ENCODE measurements around the gene FADS6.
"Not testable (repeated sequence)": the region's sequence is repeated elsewhere in the genome, so short reads cannot be mapped to it uniquely, and the experiment has no call there.

Gene FADS6

DNA sequence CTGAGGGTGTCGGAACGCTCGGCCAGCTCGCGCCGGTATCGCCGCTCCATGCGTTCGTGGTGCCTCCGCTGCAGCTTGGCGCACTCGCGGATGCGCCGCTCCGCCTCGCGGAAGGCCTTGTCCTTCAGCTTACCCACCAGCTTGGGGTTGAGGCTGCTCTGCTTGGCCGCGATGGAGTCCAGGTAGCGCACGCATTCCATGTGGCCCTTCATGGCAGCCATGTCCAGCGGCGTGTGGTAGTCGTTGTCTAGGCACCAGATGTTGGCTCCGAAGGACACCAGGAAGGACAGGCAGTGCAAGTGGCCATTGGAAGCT lies 26.8 kb upstream of the FADS6 start:
- no peak for DNase-seq

DNA sequence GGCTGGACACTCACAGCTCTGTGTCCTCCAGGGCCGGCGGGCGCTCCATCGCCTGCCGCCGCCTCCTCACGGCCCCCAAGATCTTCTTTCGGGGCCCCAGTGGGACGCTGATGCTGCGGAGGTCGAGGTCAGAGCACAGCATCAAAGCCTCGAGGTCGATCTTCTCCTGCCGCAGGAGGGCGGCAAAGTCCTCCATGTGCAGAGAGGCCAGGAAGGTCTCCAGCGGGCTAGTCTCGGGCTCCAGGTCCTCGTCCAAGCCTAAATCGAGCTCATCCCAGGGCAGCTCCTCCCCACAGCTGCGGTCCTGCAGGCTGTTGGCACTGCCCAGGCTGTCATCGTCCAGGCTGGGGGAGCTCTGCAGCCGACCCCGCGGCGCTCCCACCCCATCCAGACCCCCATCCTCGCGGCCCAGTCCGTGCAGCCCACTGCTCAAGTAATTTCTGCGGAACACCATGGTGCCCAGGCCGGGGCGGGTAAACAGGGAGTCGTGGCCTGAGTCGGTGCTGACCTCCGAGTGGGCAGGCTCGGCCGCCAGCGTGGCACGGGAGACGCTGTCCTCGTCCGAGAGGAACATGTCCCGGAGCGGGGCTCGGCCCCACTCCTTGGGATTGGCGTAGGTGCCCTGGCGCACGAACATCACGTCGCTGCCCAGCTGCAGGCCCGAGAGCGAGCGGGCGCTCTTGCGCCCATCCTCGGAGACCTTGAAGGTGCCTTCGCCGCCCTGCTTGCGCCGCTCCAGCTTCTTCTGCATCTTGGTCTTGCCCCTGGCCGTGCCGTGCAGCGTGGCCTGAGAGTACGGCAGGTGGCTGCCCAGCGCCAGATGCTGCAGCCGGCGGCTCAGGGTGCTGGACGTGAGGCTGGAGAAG lies 26.2 kb upstream of the FADS6 start:
- DNase-seq, result no peak

DNA sequence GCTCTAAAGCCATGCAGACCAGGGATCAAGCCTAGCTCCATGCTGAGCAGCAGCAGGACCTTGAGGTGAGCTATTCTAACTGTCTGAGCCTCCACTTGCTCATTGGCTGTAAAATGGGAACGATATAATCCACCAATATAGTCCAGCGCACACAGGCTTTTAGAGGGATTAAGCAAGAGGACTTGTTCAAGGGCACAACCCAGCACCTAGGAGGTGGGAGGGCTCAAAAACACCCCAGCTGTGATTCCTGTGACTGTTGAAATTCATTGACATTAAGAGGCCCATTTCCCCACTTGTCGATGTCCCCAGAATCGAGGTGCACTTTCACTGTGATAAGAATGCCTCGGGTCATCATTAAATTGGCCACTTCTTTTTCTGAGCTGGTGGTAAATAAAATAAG lies 25.5 kb upstream of the FADS6 start:
- DNase-seq, result no peak

DNA sequence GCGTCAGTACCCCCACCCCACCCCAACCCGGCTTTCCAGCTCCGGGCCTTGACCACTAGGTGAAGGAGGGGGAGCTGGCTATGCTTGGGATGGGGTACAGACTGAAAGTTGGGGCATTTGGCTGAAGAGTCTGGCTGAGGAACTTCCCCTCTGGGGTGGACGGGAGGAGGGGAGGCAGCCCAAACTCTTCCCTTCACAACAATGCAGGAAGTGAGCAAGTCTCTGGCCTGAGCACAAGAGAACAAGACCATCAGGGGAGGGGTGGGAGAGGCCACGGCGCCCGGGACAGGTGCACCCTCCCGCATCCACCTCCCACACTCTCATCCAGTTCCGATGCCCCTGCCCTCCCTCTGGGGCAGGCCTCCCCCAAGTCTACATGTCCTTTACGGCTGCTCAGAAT lies 24.0 kb upstream of the FADS6 start:
- DNase-seq, result no peak

- DNase-seq, result no peak
These were observed 23.4 kb upstream of the FADS6 start for GRCh38 chr17:74916851-74917199.

DNA sequence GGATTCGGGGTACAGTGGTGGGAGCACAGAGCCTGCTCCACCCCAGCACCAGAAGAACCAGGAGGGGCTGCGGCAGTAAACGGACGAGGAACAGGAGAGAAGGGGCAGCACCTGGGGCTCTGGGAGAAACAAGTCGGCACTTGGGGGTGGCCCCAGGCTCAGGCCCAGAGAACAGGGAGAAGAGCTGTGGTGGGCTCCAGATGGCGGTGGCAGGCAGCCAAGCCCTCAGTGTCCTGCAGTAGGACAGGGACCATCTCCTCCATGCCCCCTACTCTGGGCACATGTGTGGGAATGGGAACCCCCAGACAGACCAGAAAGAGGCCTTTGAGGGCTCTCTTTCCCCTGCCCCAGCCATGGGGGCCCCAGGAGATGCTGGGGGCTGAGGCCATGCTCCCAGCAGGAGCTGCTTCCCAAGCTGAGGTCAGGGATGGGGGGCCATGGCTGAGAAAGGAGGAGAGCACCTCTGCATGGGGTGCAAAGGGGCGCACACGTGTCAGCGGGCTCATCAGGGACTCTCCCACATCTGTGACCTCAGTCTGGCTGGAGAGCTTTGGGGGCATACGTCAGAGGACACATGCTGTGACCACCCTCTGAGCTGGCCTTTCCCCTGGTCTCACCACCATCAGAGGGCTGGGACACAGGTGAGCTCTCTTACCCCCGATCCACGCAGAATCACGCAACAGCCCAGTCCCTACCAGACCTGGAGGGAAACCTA lies 22.9 kb upstream of the FADS6 start:
- DNase-seq, result no peak

- not testable (repeated sequence) for DNase-seq
These were observed 18.0 kb upstream of the FADS6 start for GRCh38 chr17:74911423-74911822.

DNA sequence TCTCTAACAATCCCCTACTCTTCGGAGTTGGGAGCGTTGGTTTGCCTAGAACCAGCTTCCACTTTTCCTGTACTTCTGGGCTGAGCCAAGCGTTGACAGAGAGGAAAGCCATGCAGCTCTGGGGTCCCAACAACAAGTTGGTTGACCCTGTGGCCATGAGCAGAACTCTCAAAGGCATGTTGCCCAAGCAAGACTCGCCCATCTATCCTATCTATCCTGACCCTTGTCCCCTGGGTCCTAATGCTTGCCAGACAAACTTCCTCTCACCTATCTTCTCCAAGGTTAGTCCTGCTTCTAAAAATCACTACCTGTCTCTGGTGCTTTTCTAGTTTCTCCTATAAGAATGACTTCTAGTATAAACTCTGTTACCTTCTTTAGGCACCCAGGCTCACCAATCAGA lies 15.7 kb upstream of the FADS6 start:
- DNase-seq, result not testable (repeated sequence)

DNA sequence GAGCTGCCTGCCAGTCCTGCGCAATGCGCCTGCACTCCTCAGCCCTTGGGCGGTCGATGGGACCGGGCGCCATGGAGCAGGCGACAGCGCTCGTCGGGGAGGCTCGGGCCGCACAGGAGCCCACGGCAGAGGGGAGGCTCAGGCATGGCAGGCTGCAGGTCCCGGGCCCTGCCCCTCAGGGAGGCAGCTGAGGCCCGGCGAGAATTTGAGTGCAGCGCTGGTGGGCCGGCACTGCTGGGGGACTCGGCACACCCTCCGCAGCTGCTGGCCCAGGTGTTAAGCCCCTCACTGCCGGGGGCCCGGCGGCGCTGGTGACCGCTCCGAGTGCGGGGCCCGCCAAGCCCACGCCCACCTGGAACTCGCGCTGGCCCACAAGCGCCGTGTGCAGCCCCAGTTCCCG lies 13.6 kb upstream of the FADS6 start:
- DNase-seq, result no peak

DNA sequence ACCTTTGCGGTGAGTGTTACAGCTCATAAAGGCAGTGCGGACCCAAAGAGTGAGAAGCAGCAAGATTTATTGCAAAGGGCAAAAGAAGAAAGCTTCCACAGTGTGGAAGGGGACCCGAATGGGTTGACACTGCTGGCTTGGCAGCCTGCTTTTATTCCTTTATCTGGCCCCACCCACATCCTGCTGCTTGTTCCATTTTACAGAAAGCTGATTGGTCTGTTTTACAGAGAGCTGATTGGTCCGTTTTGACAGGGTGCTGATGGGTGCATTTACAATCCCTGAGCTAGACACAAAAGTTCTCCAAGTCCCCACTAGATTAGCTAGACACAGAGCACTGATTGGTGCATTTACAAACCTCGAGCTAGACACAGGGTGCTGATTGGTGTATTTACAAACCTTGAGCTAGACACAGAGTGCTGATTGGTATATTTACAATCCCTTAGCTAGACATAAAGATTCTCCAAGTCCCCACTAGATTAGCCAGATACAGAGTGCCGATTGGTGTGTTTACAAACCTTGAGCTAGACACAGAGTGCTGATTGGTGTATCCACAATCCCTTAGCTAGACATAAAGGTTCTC lies 12.9 kb upstream of the FADS6 start:
- not testable (repeated sequence) for DNase-seq

DNA sequence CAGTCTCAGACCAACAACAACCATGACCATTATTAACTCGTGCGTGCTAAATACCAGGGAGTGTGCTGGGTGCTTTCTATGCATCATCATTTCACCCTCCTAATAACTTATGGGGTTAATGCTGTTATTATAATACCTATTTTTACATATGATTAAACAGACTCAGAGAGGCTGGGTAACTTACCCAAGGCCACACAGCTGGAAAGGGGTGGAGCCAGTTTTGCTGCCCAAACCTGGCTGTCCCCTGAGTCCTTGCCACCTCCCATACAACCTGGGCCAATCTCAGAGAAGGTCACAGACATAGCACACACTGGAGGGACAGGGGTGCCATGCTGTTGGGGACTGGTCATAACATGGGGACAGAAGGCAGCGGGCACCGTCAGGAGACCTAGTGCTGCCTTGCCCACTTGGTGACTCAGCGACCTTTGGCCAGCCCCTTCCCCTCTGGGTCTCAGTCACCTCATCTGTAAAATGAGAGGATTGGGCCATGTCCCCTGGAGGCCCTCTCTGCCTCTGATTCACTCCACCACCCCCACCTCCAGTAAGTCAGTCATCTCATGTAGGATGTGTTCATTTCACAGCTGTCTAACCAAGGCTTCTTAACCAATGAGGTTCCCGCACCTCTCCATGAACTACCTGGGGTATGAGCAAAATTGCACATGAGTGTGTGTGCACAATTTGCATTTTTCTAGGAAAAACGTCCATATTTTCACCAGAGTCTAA lies 11.4 kb upstream of the FADS6 start:
- DNase-seq, result no peak

DNA sequence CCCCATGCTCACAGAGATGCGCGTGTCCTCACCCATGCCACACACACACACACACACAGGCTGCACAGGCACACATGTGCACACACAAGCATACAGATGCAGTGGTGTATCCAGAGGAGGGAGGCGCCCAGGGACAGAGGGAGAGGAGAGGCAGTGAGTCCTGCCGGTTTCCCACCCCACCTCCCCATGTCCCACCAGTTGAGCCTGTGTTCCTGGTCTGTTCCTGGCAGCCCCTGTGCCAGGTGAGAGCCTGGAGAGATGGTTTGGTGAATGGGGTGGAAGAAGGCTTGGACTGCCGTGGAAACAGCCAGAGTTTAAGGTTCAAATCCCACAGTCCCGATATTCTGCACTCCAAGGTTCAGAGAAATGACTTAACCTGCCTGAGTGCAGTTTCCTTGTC lies 10.2 kb upstream of the FADS6 start:
- no peak for DNase-seq

DNA sequence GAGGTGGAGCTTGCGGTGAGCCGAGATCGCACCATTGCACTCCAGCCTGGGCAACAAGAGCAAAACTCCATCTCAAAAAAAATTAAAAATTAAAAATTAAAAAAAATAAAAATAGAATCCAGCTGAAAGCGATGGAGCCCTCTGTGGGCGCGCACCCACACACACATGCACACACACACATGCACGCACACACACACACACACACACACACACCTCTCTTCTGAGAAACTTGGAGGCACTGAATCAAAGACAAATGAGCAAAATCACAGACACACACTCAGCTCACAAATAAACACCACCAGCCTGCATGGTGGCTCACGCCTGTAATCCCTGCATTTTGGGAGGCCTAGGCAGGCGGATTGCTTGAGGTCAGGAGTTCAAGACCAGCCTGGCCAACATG lies 9.6 kb upstream of the FADS6 start:
- DNase-seq, result no peak

DNA sequence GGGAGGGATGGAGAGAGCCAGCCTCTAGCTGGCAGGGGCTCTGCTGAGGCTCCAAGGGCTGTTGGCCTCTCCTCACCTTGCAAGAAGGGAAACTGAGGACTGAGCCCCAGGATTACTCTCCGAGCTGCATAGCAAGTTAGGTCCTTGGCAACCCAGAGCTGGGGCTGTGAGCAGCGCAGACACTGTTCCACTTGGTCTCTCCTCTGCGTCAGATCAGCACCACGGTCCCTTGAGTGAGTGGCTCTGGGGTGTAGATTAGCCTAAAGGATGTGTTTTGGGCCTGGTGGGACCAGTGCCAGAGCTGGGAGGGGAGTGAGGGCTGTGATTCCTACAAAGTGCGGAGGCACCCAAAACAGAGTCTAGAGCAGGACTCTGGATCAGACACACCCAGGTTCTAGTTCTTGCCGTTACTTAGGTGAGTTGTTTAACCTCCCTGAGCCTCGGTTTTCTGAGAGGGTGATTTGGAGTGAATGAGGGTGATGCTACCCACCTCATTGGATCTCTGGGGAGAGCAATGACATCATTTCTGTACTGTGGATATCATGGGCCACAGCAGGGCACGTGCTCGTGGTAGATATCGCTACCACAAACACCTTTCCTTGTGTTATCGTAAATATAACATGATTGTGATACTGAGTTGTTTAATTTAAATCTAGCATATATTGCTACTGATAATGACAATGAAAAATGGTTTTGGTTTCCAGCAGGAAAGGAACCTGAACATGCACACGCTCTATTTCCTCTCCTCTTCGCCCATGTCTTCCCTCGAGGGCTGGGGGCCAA lies 8.1 kb upstream of the FADS6 start:
- DNase-seq, result no peak

GRCh38 chr17:74900208-74900607 lies 6.8 kb upstream of the FADS6 start:
- DNase-seq, result no peak

DNA sequence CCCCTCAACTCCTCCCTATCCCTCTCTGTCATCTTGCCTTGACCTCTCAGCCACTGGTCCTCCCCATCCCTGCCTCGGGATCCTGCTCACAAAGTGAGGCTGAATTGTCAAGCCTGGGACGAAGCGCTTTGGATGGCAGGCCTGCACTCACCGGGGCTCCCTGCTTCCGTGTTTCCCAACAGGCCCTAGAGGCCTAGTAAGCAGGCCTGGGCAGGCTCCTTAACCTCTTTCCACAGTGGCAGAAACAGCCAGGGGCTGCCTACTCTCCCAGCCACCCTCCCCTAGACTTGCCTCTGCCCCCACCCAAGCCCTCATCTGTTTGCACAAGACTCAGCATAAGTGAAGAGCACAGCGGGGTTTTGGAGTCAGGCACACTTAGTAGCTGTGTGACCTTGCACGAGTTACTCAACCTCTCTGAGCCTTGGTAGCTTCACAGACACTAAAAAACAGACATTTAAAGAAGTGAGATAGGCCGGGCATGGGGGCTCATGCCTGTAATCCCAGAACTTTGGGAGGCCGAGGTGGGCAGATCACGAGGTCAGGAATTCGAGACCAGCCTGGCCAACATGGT lies 5.0 kb upstream of the FADS6 start:
- no peak for DNase-seq

- DNase-seq, result no peak
These were observed 671 bp upstream of the FADS6 start for GRCh38 chr17:74893936-74894671.

GRCh38 chr17:74892013-74892841 lies 1.2 kb downstream of the FADS6 start:
- DNase-seq, result no peak

- DNase-seq, result no peak
These were observed 2.9 kb downstream of the FADS6 start for GRCh38 chr17:74890554-74890953.

DNA sequence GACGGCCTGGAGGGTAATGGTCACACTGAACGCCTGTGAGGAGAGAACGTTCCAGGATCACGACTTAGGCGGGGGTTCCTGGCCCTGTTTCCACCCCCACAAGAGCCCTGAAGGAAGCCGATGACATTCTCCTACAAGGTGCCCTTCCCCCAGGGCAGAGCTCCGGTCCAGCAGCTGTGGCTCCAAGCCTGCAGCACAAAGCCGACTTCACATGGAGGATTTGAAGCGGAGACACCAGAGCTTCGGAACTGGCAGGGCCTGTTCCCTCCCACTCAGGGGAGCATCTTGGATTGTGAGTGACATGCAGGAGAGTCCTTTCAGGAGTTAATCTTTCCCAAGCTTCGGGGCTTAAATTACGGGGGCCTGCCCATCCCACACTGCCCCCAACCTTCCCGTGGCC lies 5.0 kb downstream of the FADS6 start:
- DNase-seq, result no peak

All from effector CD8-positive, alpha-beta T cell (primary cell).